HEK293 (cell line): ENCODE measurements around the gene ITPKB.
A peak's percentile ranks its signal among the peaks of the same experiment; 100 is the strongest.

Experiments used
- BCL11B ChIP-seq: fragments of 450-650 bp; formaldehyde crosslinking; IDR thresholded peaks from 2 replicates; pipeline ENCODE4 v1.5.1; 2016; ENCODE audit warnings: low read depth, missing biosample characterization, missing genetic modification characterization
- EGR2 ChIP-seq: fragments of 450-650 bp; formaldehyde crosslinking; IDR thresholded peaks from 2 replicates; pipeline ENCODE4 v1.5.1; 2016; ENCODE audit warnings: low read depth, missing biosample characterization, missing genetic modification characterization
- FEZF1 ChIP-seq: fragments of 450-650 bp; formaldehyde crosslinking; IDR thresholded peaks from 2 replicates; pipeline ENCODE4 v1.5.1; 2016; ENCODE audit warnings: missing biosample characterization, missing genetic modification characterization
- GFI1B ChIP-seq: fragments of 450-650 bp; formaldehyde crosslinking; IDR thresholded peaks from 2 replicates; pipeline ENCODE4 v1.5.1; 2016; ENCODE audit warnings: missing biosample characterization, missing genetic modification characterization
- HIC1 ChIP-seq: fragments of 450-650 bp; formaldehyde crosslinking; IDR thresholded peaks from 2 replicates; pipeline ENCODE4 v1.5.1; 2016; ENCODE audit warnings: missing biosample characterization, missing genetic modification characterization
- HOXA7 ChIP-seq: sonication (generic); formaldehyde crosslinking; IDR thresholded peaks from 2 replicates; pipeline ENCODE4 v1.8.1; 2022; ENCODE audit warnings: missing genetic modification reagents, borderline replicate concordance
- KLF8 ChIP-seq: fragments of 450-650 bp; formaldehyde crosslinking; IDR thresholded peaks from 2 replicates; pipeline ENCODE4 v1.5.1; 2016; ENCODE audit warnings: missing biosample characterization, missing genetic modification characterization
- MYNN ChIP-seq: fragments of 450-650 bp; formaldehyde crosslinking; IDR thresholded peaks from 2 replicates; pipeline ENCODE4 v1.5.1; 2016; ENCODE audit warnings: missing biosample characterization, missing genetic modification characterization, borderline replicate concordance
- SP2 ChIP-seq: fragments of 450-650 bp; formaldehyde crosslinking; IDR thresholded peaks from 2 replicates; pipeline ENCODE4 v1.5.1; 2016; ENCODE audit warnings: missing biosample characterization, missing genetic modification characterization
- ZBTB10 ChIP-seq: fragments of 450-650 bp; formaldehyde crosslinking; IDR thresholded peaks from 2 replicates; pipeline ENCODE4 v1.5.1; 2016; ENCODE audit warnings: missing biosample characterization, missing genetic modification characterization
- ZBTB48 ChIP-seq: fragments of 450-650 bp; formaldehyde crosslinking; IDR thresholded peaks from 2 replicates; pipeline ENCODE4 v1.5.1; 2016; ENCODE audit warnings: missing biosample characterization, missing genetic modification characterization
- ZBTB7A ChIP-seq: fragments of 450-650 bp; formaldehyde crosslinking; IDR thresholded peaks from 2 replicates; pipeline ENCODE4 v1.5.1; 2016; ENCODE audit warnings: low read depth, missing biosample characterization, missing genetic modification characterization
- ZNF140 ChIP-seq: fragments of 450-650 bp; formaldehyde crosslinking; IDR thresholded peaks from 2 replicates; pipeline ENCODE4 v1.5.1; 2016; ENCODE audit warnings: missing biosample characterization, missing genetic modification characterization
- ZNF184 ChIP-seq: fragments of 450-650 bp; IDR thresholded peaks from 2 replicates; pipeline ENCODE4 v1.5.1; 2018; ENCODE audit warnings: missing biosample characterization, mild to moderate bottlenecking, missing genetic modification characterization
- ZNF239 ChIP-seq: fragments of 450-650 bp; formaldehyde crosslinking; IDR thresholded peaks from 2 replicates; pipeline ENCODE4 v1.5.1; 2016; ENCODE audit warnings: missing biosample characterization, missing genetic modification characterization
- ZNF324 ChIP-seq: fragments of 450-650 bp; formaldehyde crosslinking; IDR thresholded peaks from 2 replicates; pipeline ENCODE4 v1.5.1; 2016; ENCODE audit warnings: missing biosample characterization, missing genetic modification characterization
- ZNF341 ChIP-seq: fragments of 450-650 bp; formaldehyde crosslinking; IDR thresholded peaks from 2 replicates; pipeline ENCODE4; 2016; ENCODE audit warnings: low read depth, missing biosample characterization, missing genetic modification characterization
- ZNF350 ChIP-seq: fragments of 450-650 bp; formaldehyde crosslinking; IDR thresholded peaks from 2 replicates; pipeline ENCODE4 v1.5.0; 2017; ENCODE audit warnings: missing biosample characterization, mild to moderate bottlenecking, missing genetic modification characterization
- ZNF366 ChIP-seq: fragments of 450-650 bp; formaldehyde crosslinking; conservative IDR thresholded peaks from 2 replicates; pipeline ENCODE4 v1.5.1; 2016; ENCODE audit warnings: missing biosample characterization, missing genetic modification characterization
- ZNF521 ChIP-seq: fragments of 450-650 bp; formaldehyde crosslinking; IDR thresholded peaks from 2 replicates; pipeline ENCODE4 v1.5.1; 2017; ENCODE audit warnings: missing biosample characterization, mild to moderate bottlenecking, missing genetic modification characterization
- ZNF548 ChIP-seq: fragments of 450-650 bp; formaldehyde crosslinking; IDR thresholded peaks from 2 replicates; pipeline ENCODE4 v1.5.1; 2016; ENCODE audit warnings: missing biosample characterization, missing genetic modification characterization
- ZNF596 ChIP-seq: fragments of 450-650 bp; IDR thresholded peaks from 2 replicates; pipeline ENCODE4 v1.5.0; 2018; ENCODE audit warnings: missing biosample characterization, mild to moderate bottlenecking, missing genetic modification characterization, moderate library complexity
- ZNF623 ChIP-seq: fragments of 450-650 bp; formaldehyde crosslinking; IDR thresholded peaks from 2 replicates; pipeline ENCODE4 v1.5.1; 2016; ENCODE audit warnings: missing biosample characterization, missing genetic modification characterization
- ZNF692 ChIP-seq: fragments of 450-650 bp; formaldehyde crosslinking; IDR thresholded peaks from 2 replicates; pipeline ENCODE4 v1.5.1; 2016; ENCODE audit warnings: missing biosample characterization, missing genetic modification characterization
- ZXDB ChIP-seq: fragments of 450-650 bp; formaldehyde crosslinking; IDR thresholded peaks from 2 replicates; pipeline ENCODE4 v1.5.1; 2016; ENCODE audit warnings: missing biosample characterization, missing genetic modification characterization
- TF ChIP-seq, protein P1 (sequence below): fragments of 450-650 bp; formaldehyde crosslinking; IDR thresholded peaks from 2 replicates; pipeline ENCODE4 v1.5.1; 2016; ENCODE audit warnings: missing biosample characterization, missing genetic modification characterization
- TF ChIP-seq, protein P2 (sequence below): fragments of 450-650 bp; formaldehyde crosslinking; IDR thresholded peaks from 2 replicates; pipeline ENCODE4 v1.5.1; 2016; ENCODE audit warnings: missing biosample characterization, missing genetic modification characterization
- TF ChIP-seq, protein P3 (sequence below): fragments of 450-650 bp; formaldehyde crosslinking; IDR thresholded peaks from 2 replicates; pipeline ENCODE4 v1.5.0; 2017; ENCODE audit warnings: missing biosample characterization, missing genetic modification characterization, borderline replicate concordance

The ITPKB gene

GRCh38 chr1:226662642-226663326 is 76.3 kb downstream of the ITPKB start (continued):
- TF ChIP-seq MYNN (tag by site-specific recombination) = no peak
- TF ChIP-seq ZNF521 (tag by site-specific recombination) = no peak
- no peak for TF ChIP-seq ZNF623
- no peak for TF ChIP-seq ZNF548 (tag by site-specific recombination)
- TF ChIP-seq ZNF324 = no peak; the same call in 1 of the 2 replicates
- TF ChIP-seq KLF8 (tag by site-specific recombination) = no peak
- 0 out of 2 replicates have a peak, but pooled peaks have one; percentile 69 for TF ChIP-seq ZNF184 (tag by site-specific recombination)
- TF ChIP-seq, protein P1, sequence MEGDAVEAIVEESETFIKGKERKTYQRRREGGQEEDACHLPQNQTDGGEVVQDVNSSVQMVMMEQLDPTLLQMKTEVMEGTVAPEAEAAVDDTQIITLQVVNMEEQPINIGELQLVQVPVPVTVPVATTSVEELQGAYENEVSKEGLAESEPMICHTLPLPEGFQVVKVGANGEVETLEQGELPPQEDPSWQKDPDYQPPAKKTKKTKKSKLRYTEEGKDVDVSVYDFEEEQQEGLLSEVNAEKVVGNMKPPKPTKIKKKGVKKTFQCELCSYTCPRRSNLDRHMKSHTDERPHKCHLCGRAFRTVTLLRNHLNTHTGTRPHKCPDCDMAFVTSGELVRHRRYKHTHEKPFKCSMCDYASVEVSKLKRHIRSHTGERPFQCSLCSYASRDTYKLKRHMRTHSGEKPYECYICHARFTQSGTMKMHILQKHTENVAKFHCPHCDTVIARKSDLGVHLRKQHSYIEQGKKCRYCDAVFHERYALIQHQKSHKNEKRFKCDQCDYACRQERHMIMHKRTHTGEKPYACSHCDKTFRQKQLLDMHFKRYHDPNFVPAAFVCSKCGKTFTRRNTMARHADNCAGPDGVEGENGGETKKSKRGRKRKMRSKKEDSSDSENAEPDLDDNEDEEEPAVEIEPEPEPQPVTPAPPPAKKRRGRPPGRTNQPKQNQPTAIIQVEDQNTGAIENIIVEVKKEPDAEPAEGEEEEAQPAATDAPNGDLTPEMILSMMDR (tag by site-specific recombination) = no peak
- TF ChIP-seq ZBTB10 = no peak
- no peak for TF ChIP-seq ZNF341 (tag by site-specific recombination)
- peak; percentile 47; the same call in 1 of the 2 replicates for TF ChIP-seq HIC1 (tag by site-specific recombination)
- TF ChIP-seq ZBTB7A = no peak
- TF ChIP-seq ZNF239 = no peak
- no peak for TF ChIP-seq ZNF596 (tag by site-specific recombination)
- TF ChIP-seq, protein P2, sequence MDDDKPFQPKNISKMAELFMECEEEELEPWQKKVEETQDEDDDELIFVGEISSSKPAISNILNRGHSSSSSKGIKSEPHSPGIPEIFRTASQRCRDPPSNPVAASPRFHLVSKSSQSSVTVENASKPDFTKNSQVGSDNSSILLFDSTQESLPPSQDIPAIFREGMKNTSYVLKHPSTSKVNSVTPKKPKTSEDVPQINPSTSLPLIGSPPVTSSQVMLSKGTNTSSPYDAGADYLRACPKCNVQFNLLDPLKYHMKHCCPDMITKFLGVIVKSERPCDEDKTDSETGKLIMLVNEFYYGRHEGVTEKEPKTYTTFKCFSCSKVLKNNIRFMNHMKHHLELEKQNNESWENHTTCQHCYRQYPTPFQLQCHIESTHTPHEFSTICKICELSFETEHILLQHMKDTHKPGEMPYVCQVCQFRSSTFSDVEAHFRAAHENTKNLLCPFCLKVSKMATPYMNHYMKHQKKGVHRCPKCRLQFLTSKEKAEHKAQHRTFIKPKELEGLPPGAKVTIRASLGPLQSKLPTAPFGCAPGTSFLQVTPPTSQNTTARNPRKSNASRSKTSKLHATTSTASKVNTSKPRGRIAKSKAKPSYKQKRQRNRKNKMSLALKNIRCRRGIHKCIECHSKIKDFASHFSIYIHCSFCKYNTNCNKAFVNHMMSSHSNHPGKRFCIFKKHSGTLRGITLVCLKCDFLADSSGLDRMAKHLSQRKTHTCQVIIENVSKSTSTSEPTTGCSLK = no peak
- peak; percentile 58; the same call in 1 of the 2 replicates for TF ChIP-seq ZNF366 (tag by site-specific recombination)
- TF ChIP-seq FEZF1 (tag by site-specific recombination) = 0 out of 2 replicates have a peak, but pooled peaks have one; percentile 16
- no peak for TF ChIP-seq ZNF140 (tag by site-specific recombination)
- TF ChIP-seq HOXA7 (CRISPR knock-in tag) = no peak
- TF ChIP-seq ZBTB48 = 0 out of 2 replicates have a peak, but pooled peaks have one; percentile 49
- TF ChIP-seq ZNF692 (tag by site-specific recombination) = peak; percentile 46; the same call in 1 of the 2 replicates
- TF ChIP-seq SP2 (tag by site-specific recombination) = no peak
- TF ChIP-seq ZXDB (tag by site-specific recombination) = no peak
- TF ChIP-seq, protein P3, sequence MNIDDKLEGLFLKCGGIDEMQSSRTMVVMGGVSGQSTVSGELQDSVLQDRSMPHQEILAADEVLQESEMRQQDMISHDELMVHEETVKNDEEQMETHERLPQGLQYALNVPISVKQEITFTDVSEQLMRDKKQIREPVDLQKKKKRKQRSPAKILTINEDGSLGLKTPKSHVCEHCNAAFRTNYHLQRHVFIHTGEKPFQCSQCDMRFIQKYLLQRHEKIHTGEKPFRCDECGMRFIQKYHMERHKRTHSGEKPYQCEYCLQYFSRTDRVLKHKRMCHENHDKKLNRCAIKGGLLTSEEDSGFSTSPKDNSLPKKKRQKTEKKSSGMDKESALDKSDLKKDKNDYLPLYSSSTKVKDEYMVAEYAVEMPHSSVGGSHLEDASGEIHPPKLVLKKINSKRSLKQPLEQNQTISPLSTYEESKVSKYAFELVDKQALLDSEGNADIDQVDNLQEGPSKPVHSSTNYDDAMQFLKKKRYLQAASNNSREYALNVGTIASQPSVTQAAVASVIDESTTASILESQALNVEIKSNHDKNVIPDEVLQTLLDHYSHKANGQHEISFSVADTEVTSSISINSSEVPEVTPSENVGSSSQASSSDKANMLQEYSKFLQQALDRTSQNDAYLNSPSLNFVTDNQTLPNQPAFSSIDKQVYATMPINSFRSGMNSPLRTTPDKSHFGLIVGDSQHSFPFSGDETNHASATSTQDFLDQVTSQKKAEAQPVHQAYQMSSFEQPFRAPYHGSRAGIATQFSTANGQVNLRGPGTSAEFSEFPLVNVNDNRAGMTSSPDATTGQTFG (tag by site-specific recombination) = no peak
- TF ChIP-seq GFI1B (tag by site-specific recombination) = no peak
- TF ChIP-seq BCL11B = no peak
- no peak for TF ChIP-seq ZNF350
- no peak for TF ChIP-seq EGR2
